HG02943 (cell line): ENCODE measurements around the gene HMGCR.

Experiments
- ATAC-seq: cut with Tn5 transposase; IDR thresholded peaks from one replicate; pipeline ENCODE4 v1.9.1; 2021; ENCODE audit warnings: mild to moderate bottlenecking, low read depth, moderate library complexity; ENCODE audit not compliant: unreplicated experiment

Gene HMGCR

DNA sequence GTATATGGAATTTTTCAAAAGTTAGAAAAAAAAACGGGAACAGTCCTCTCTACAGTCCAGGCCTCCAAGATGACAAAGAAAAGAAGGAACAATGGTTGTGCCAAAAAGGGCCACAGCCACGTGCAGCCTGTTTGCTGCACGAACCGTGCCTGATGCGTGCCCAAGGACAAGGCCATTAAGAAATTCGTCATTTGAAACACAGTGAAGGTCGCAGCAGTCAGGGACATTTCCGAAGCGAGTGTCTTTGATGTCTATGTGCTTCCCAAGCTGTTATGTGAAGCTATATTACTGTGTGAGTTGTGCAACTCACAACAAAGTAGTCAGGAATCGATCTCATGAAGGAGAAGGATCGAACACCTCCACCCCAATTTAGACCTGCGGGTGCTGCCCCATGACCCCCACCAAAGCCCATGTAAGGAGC is 37.4 kb downstream of the HMGCR start:
- no peak for ATAC-seq

DNA sequence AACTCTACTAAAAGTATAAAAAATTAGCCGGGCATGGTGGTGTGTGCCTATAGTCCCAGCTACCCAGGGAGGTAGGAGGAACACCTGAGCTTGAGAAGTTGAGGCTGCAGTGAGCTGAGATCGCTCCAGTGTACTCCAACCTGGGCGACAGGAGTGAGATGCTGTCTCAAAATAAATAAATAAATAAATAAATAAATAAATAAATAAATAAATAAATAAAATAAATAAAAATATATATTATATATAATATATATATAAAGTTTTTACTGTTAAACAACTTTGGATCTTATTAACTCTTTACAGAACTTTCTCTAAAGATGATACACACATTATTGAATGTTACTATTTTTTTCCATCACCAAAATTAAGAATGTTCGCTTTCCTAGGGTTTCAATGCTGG is 38.4 kb downstream of the HMGCR start:
- no peak for ATAC-seq

DNA sequence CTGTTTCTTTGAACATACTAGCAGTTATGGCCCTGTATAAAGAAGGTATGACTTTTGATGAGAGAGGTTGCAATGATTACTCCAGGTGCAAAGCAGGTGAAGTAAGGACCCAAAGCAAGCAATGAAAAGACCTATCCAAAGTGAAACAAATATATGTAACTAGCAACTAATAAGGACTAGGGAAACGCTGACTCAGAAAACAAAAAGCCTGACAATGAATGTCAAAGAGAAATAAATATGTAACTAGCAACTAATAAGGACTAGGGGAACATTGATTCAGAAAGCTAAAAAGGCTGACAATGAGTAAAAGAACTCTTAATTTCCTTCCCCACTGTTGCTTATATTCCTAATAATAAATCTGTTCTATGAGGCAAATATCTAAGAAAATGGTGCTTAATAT is 43.1 kb downstream of the HMGCR start:
- ATAC-seq, result no peak

DNA sequence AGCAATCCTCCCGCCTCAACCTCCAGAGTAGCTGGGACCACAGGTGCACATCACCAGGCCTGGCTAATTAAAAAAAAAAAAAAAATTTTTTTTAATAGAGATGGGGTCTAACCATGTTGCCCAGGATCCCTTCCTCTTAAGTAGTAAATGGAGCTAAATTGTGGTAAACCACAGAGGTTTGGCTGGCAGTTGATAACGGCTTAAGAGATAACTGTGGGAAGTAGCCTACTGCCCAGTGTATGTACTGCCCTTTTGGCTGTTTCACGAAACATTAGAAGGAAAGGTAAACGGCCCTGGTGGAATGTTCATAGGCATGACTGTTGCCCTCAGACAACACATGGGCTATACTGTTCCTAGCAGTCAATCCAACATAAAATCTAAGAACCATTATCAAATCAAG is 44.4 kb downstream of the HMGCR start:
- ATAC-seq, result no peak

DNA sequence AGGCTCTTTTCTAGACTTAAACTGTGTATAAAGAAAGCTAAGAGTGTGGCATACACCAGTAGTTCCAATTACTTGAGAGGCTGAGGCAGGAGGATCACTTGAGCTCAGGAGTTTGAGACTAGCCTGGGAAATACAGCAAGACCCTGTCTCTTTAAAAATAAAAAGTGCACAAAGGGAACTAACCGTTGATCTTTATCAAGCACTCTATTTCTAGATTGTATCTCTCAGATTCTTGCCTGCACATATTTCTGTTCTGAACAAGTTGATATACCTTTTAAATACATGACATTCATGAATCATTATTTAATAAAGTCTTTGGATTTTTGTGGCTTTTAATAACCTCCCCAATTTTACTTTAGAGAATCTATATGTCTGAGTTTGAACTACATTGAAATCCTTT is 47.2 kb downstream of the HMGCR start:
- no peak for ATAC-seq

DNA sequence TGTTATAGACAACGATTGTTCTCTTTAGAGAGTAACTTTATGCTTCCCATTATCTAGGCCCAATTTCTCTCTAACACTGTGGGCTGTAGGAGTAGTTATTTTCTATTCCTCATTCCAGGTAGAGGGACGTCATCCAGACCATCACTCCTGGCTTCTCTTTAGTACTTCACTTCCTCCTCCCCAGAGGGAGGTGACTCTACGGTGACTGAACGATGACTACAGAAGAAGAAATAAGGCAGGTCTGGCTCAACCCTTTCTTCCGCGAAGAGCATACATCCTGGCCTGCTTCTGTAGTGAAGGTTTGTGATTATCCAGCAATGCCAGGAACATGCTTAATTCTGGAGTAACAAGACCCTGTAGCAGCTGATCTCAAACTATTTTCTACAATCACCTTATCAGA is 50.8 kb downstream of the HMGCR start:
- ATAC-seq, result no peak

DNA sequence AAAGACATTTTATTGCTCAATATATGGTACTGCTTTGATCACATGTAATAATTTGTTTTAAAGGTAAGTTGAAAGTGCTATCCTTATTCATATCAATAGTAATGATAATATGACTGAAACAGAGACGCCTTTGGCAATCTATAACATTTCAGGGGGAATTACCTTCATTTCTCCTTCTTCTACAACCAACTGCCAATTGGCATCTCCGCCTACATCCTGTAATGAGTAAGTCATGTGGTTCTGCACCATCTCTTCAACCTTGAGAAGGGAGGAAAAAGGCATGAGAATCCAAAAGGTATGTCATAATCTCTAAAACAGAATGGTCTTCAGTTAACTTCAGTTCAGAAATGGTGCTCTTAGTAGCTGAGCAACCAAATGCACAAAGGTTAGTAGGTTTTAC is 52.4 kb downstream of the HMGCR start:
- ATAC-seq, result no peak

DNA sequence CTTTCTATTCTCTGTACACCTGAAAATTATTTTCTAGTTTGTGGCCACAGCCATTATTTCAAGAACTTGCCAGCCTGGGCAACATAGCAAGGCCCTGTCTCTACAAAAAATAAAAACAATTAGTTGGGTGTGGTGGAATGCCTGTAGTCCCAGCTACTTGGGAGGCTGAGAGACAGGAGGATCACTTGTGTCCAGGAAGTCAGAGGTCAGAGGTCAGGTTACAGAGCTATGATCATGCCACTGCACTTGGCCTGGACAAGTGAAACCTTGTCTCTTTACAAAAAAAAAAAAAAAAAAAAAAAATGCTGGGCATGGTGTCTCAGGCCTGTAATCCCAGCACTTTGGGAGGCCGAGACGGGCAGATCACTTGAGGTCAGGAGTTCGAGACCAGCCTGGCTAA is 58.3 kb downstream of the HMGCR start:
- ATAC-seq, result no peak

DNA sequence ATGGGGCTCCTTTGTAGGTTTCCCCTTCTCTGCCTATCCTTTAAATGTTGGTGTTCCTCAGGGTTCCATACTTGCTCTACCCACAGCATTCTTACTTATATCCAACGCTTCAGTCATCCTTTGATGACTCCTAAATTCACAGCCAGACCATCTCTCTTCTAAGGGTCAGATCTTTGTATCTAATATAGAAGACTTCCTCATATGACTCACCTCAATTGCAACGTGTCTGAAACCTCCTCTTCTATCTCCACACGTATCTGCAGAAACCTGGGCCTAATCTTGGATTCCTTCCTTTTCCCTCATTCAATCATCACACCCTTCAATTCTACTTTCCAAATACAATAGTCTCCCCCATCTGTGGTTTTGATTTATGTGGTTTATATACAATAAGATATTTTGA is 68.3 kb downstream of the HMGCR start:
- ATAC-seq, result no peak
